Uterus (tissue), 4 donors: Measurements from ENCODE around the gene TUSC2. TPM values are rescaled to one million over a fixed set of nuclear protein-coding genes. Genes with fewer than 3 reads are reported as not detected.

Experiments
- DNase-seq, 2 donors: peaks; one replicate each; pipeline ENCODE4 v3.0.0-alpha.2; 2019 to 2020
- H3K27ac ChIP-seq, 2 donors: fragments of 200-600 bp; sonication (generic); 1 replicate in 1 of 2; 2 replicates in 1 of 2; pipeline ENCODE4 v1.5.1; 2016 to 2018
- H3K27me3 ChIP-seq, 2 donors: fragments of 200-600 bp; sonication (generic); one replicate each; pipeline ENCODE4 v1.5.1; 2018 to 2019; ENCODE audit warnings: control low read depth in 1 of 2
- H3K36me3 ChIP-seq, 2 donors: fragments of 200-600 bp; sonication (generic); one replicate each; pipeline ENCODE4 v1.5.1; 2019; ENCODE audit warnings: control low read depth in 1 of 2
- H3K4me1 ChIP-seq, 2 donors: fragments of 200-600 bp; sonication (generic); one replicate each; pipeline ENCODE4 v1.5.1; 2018 to 2019; ENCODE audit warnings: control low read depth in 1 of 2
- H3K4me3 ChIP-seq, 2 donors: fragments of 200-600 bp; sonication (generic); 1 replicate in 1 of 2; 2 replicates in 1 of 2; pipeline ENCODE4 v1.5.1; 2018 to 2019; ENCODE audit warnings: mild to moderate bottlenecking in 1 of 2
- H3K9me3 ChIP-seq, 2 donors: fragments of 200-600 bp; sonication (generic); one replicate each; pipeline ENCODE4 v1.5.1; 2019; ENCODE audit warnings: control low read depth in 1 of 2
- CTCF ChIP-seq, 4 experiments: fragments of 200-600 bp in 2 of 4; fragments of 450-650 bp in 2 of 4; sonication (generic) in 2 of 4; IDR thresholded peaks; one replicate each; pipeline ENCODE4 v1.5.1; 2016 to 2019; ENCODE audit warnings: antibody characterized with exemption in 4 of 4, mild to moderate bottlenecking in 2 of 4, moderate library complexity in 1 of 4
- POLR2A ChIP-seq, 2 donors: fragments of 450-650 bp; IDR thresholded peaks; one replicate each; pipeline ENCODE4 v1.6.1; 2016; ENCODE audit warnings: antibody characterized with exemption in 2 of 2, mild to moderate bottlenecking in 1 of 2, moderate library complexity in 1 of 2
- intact Hi-C: fragments of 100-400 bp; cut with DNase I; formaldehyde crosslinking; loops from one replicate; pipeline ENCODE4 v1.15.1; 2023; ENCODE audit warnings: low total_unique reads
- total RNA-seq, 4 donors: library from RNA; depleted of rRNA in 3 of 4; stranded (reverse); fragments of >200 nt in 3 of 4; gene quantifications; one replicate each; pipeline versions ENCODE4 v1.1.0 to v1.2.4, GENCODE V29; 2014 to 2023
- donor health status: DM: yes; HTN: yes; CAD: no.

The TUSC2 gene
- total RNA-seq, 4 donors from 2014 or later = 9.0 to 25.1 (median 21.3) TPM

- no peaks in the 10 kb centered on the region for H3K9me3 ChIP-seq
- H3K27me3 ChIP-seq = no peaks in the 10 kb centered on the region
- peaks cover 0 to 33% of the 10 kb centered on the region in 2 donors for H3K4me1 ChIP-seq
- H3K36me3 ChIP-seq = no peaks in the 10 kb centered on the region
- DNase-seq = peak; percentile 66 to 84
- peak in 1 of 2 donors; percentile 6 for TF ChIP-seq POLR2A (IDR thresholded peaks at IDR 0.05)
- no peak for TF ChIP-seq CTCF (IDR thresholded peaks at IDR 0.05)
- intact Hi-C loops = no loop called here
- peak within 1 kb of the TSS; percentile 71 to 83 for H3K4me3 ChIP-seq
- peak within 1 kb of the TSS; percentile 95 to 96 for H3K27ac ChIP-seq
These were observed 5.5 kb downstream of the TUSC2 start, which contains the start of gene HYAL2 for GRCh38 chr3:50322386-50323091. HYAL2 (minus strand) TSS chr3:50322745; CDS start chr3:50320489, 2,256 bp downstream.

- DNase-seq = no peak
- H3K4me1 ChIP-seq = peaks cover 0 to 33% of the 10 kb centered on the region in 2 donors
- H3K27me3 ChIP-seq = no peaks in the 10 kb centered on the region
- H3K4me3 ChIP-seq = peak overlapping the region; percentile 71 to 83
- H3K9me3 ChIP-seq = no peaks in the 10 kb centered on the region
- peak overlapping the region; percentile 95 to 96 for H3K27ac ChIP-seq
- intact Hi-C loops = no loop called here
- no peaks in the 10 kb centered on the region for H3K36me3 ChIP-seq
- TF ChIP-seq CTCF (IDR thresholded peaks at IDR 0.05) (no peak), POLR2A (IDR thresholded peaks at IDR 0.05) (peak in 1 of 2 donors; percentile 29)
These were observed 6.0 kb downstream of the TUSC2 start for GRCh38 chr3:50322115-50322385.

GRCh38 chr3:50321336-50322114 is 6.5 kb downstream of the TUSC2 start:
- H3K27me3 ChIP-seq = no peaks in the 10 kb centered on the region
- intact Hi-C loops = no loop called here
- H3K4me1 ChIP-seq = peaks cover 0 to 32% of the 10 kb centered on the region in 2 donors
- peak; percentile 88 to 90 for DNase-seq
- H3K27ac ChIP-seq = peak overlapping the region; percentile 95 to 96
- no peaks in the 10 kb centered on the region for H3K36me3 ChIP-seq
- no peaks in the 10 kb centered on the region for H3K9me3 ChIP-seq
- TF ChIP-seq CTCF (IDR thresholded peaks at IDR 0.05) (peak; percentile 28 to 58 (median 48)), POLR2A (IDR thresholded peaks at IDR 0.05) (peak; percentile 23 to 72)
- peak overlapping the region; percentile 71 to 83 for H3K4me3 ChIP-seq

- H3K36me3 ChIP-seq = no peaks in the 10 kb centered on the region
- H3K27me3 ChIP-seq = no peaks in the 10 kb centered on the region
- no peaks in the 10 kb centered on the region for H3K9me3 ChIP-seq
- intact Hi-C loops = no loop called here
- H3K4me1 ChIP-seq = peaks cover 0 to 32% of the 10 kb centered on the region in 2 donors
- H3K4me3 ChIP-seq = peak overlapping the region; percentile 71 to 83
- H3K27ac ChIP-seq = peak overlapping the region; percentile 95 to 96
- TF ChIP-seq CTCF (IDR thresholded peaks at IDR 0.05) = peak in 1 of 4 experiments; percentile 8
- no peak for TF ChIP-seq POLR2A (IDR thresholded peaks at IDR 0.05)
- DNase-seq = peak; percentile 74 to 83
These were observed 7.1 kb downstream of the TUSC2 start for GRCh38 chr3:50320853-50321335.
